GM12891 (cell line): ENCODE results near the gene PPP2R5D.

Experiments used
- PAX5 ChIP-seq: IDR thresholded peaks from 2 replicates; pipeline ENCODE4 v1.6.1; 2011; ENCODE audit warnings: low read length, moderate library complexity, mild to moderate bottlenecking; ENCODE audit not compliant: insufficient read depth, severe bottlenecking
- POLR2A ChIP-seq: IDR thresholded peaks from 2 replicates; pipeline ENCODE4 v1.6.1; 2011; ENCODE audit warnings: low read depth, low read length, control low read depth

GRCh38 chr6:42966571-42966970 is 17.8 kb upstream of the PPP2R5D start:
- TF ChIP-seq PAX5 (no peak), POLR2A (no peak)
